SK-N-SH (cell line): ENCODE results near the gene KBTBD4. TPM values are rescaled to one million over a fixed set of nuclear protein-coding genes. Genes with fewer than 3 reads are reported as not detected.

ENCODE experiments used
- CTCF ChIA-PET: fragments of 300-600, 350-600 bp; formaldehyde crosslinking; extraction: SDS; loops from one replicate; lab custom pipeline; 2021; lab: Yijun Ruan, JAX
- POLR2A ChIA-PET: fragments of 350-600 bp; sonication (Branson Sonifier 250); formaldehyde crosslinking; extraction: SDS; loops from one replicate; lab custom pipeline; 2020; ENCODE audit warnings: antibody characterized with exemption, inconsistent platforms; lab: Yijun Ruan, JAX
- DNase-seq: peaks from one replicate; pipeline ENCODE4 v3.0.0; 2012
- H2AFZ ChIP-seq: fragments of 200-600 bp; sonication (generic); 2 replicates; pipeline ENCODE4 v1.8.1; 2016; ENCODE audit warnings: antibody characterized with exemption, mild to moderate bottlenecking, low read depth
- H3F3A ChIP-seq: fragments of 200-600 bp; sonication (generic); replicated peaks from 2 replicates; pipeline ENCODE3; 2016; ENCODE audit warnings: antibody characterized with exemption, mild to moderate bottlenecking; ENCODE audit not compliant: insufficient read depth
- H3K27ac ChIP-seq, 2 experiments: fragments of 200-500 bp in 1 of 2; fragments of 200-600 bp in 1 of 2; sonication (Bioruptor generic) in 1 of 2; sonication (generic), shearing (Covaris generic) in 1 of 2; 2 replicates each; pipeline versions ENCODE4 v1.5.1 to v1.6.1; 2014 to 2016; ENCODE audit warnings: low read depth in 2 of 2, inconsistent platforms in 1 of 2, low read length in 1 of 2, mild to moderate bottlenecking in 1 of 2, mixed read lengths in 1 of 2
- H3K27me3 ChIP-seq: fragments of 200-600 bp; sonication (generic), shearing (Covaris generic); 2 replicates; pipeline ENCODE4 v1.6.1; 2016; ENCODE audit warnings: mixed run types; ENCODE audit not compliant: insufficient read depth
- H3K36me3 ChIP-seq, 2 experiments: fragments of 200-500 bp in 1 of 2; fragments of 200-600 bp in 1 of 2; sonication (Bioruptor generic) in 1 of 2; sonication (generic) in 1 of 2; replicated peaks in 1 of 2; 2 replicates each; pipeline versions ENCODE3 to v1.5.1; 2014 to 2016; ENCODE audit warnings: low read length in 1 of 2, mild to moderate bottlenecking in 1 of 2; ENCODE audit not compliant: insufficient read depth in 2 of 2, control insufficient read depth in 1 of 2
- H3K4me1 ChIP-seq, 2 experiments: fragments of 200-500 bp in 1 of 2; fragments of 200-600 bp in 1 of 2; sonication (Bioruptor generic) in 1 of 2; sonication (generic), shearing (Covaris generic) in 1 of 2; 2 replicates each; pipeline versions ENCODE4 v1.5.1 to v1.6.1; 2014 to 2016; ENCODE audit warnings: low read depth in 1 of 2, low read length in 1 of 2, mixed run types in 1 of 2; ENCODE audit not compliant: insufficient read depth in 2 of 2, control insufficient read depth in 1 of 2
- H3K4me2 ChIP-seq: fragments of 200-600 bp; sonication (generic), shearing (Covaris generic); 2 replicates; pipeline ENCODE4 v1.6.1; 2017; ENCODE audit warnings: mixed run types
- H3K4me3 ChIP-seq, 2 experiments: fragments of 200-500 bp in 1 of 2; fragments of 200-600 bp in 1 of 2; sonication (Bioruptor generic) in 1 of 2; sonication (generic), shearing (Covaris generic) in 1 of 2; 2 replicates each; pipeline versions ENCODE4 v1.5.1 to v1.8.1; 2014 to 2016; ENCODE audit warnings: low read depth in 2 of 2, inconsistent platforms in 1 of 2, low read length in 1 of 2, mild to moderate bottlenecking in 1 of 2, mixed read lengths in 1 of 2, moderate library complexity in 1 of 2
- H3K79me2 ChIP-seq: fragments of 200-600 bp; sonication (generic); 2 replicates; pipeline ENCODE4 v1.8.1; 2017; ENCODE audit warnings: mild to moderate bottlenecking; ENCODE audit not compliant: insufficient read depth
- H3K9ac ChIP-seq: fragments of 200-600 bp; sonication (generic); 2 replicates; pipeline ENCODE4 v1.6.1; 2017; ENCODE audit warnings: mixed run types
- H3K9me2 ChIP-seq: fragments of 200-600 bp; sonication (generic); 2 replicates; pipeline ENCODE4 v1.6.1; 2017; ENCODE audit warnings: mixed run types
- H3K9me3 ChIP-seq: fragments of 200-600 bp; sonication (generic); 2 replicates; pipeline ENCODE4 v1.6.1; 2017; ENCODE audit warnings: mixed run types, mild to moderate bottlenecking, moderate library complexity
- H4K20me1 ChIP-seq: fragments of 200-600 bp; sonication (generic); 2 replicates; pipeline ENCODE4 v1.6.1; 2017; ENCODE audit warnings: mild to moderate bottlenecking, mixed run types; ENCODE audit not compliant: insufficient read depth
- CHD2 ChIP-seq: fragments of 150-350 bp; IDR thresholded peaks from 2 replicates; pipeline ENCODE4 v1.6.1; 2018; ENCODE audit warnings: low read length; ENCODE audit not compliant: partially characterized antibody
- CTCF ChIP-seq: fragments of 200-600 bp; sonication (generic); IDR thresholded peaks from 2 replicates; pipeline ENCODE4 v1.6.1; 2017; ENCODE audit warnings: antibody characterized with exemption, mild to moderate bottlenecking, moderate library complexity
- FOXJ3 ChIP-seq: sonication (generic); formaldehyde crosslinking; IDR thresholded peaks from 2 replicates; pipeline ENCODE4 v1.5.1; 2020; ENCODE audit warnings: mild to moderate bottlenecking, missing genetic modification reagents
- GATA2 ChIP-seq: sonication (generic); formaldehyde crosslinking; IDR thresholded peaks from 2 replicates; pipeline ENCODE4 v1.5.0; 2020; ENCODE audit warnings: mild to moderate bottlenecking, missing genetic modification reagents
- IRF3 ChIP-seq: fragments of 150-350 bp; IDR thresholded peaks from 2 replicates; pipeline ENCODE4 v1.6.1; 2016; ENCODE audit warnings: mild to moderate bottlenecking, low read depth, low read length
- POLR2AphosphoS5 ChIP-seq: IDR thresholded peaks from 2 replicates; pipeline ENCODE4 v1.6.1; 2012; ENCODE audit warnings: low read depth, low read length
- REST ChIP-seq: IDR thresholded peaks from 2 replicates; pipeline ENCODE4 v1.6.1; 2012; ENCODE audit warnings: mild to moderate bottlenecking, low read depth, low read length, moderate library complexity
- RXRA ChIP-seq: IDR thresholded peaks from 2 replicates; pipeline ENCODE4 v1.4.0; 2012; ENCODE audit warnings: low read depth, mild to moderate bottlenecking, borderline replicate concordance
- SMC3 ChIP-seq: IDR thresholded peaks from 2 replicates; pipeline ENCODE4 v1.6.1; 2012; ENCODE audit warnings: low read depth, low read length, improper control_type of control experiment
- TEAD4 ChIP-seq: IDR thresholded peaks from 2 replicates; pipeline ENCODE4 v1.4.0; 2012; ENCODE audit warnings: mild to moderate bottlenecking, borderline replicate concordance; ENCODE audit not compliant: insufficient read depth
- USF1 ChIP-seq: IDR thresholded peaks from 2 replicates; pipeline ENCODE4 v1.4.0; 2012; ENCODE audit warnings: low read depth, borderline replicate concordance
- WGBS: methylation state at CpG from one replicate; pipeline ENCODE4 v1.1.6; 2017; ENCODE audit warnings: low lambda C conversion rate; 5-methylcytosine and 5-hydroxymethylcytosine counted together
- polyA plus RNA-seq, 3 experiments: library from polyadenylated mRNA; depleted of rRNA; stranded (reverse); fragments of >200 nt; gene quantifications; 2 replicates each; pipeline ENCODE4 v1.2.3, GENCODE V29; 2012

The KBTBD4 gene
- polyA plus RNA-seq, 1 of the 3 experiments (the other 2 are of a cell fraction) = 16.8 TPM

GRCh38 chr11:47571357-47571729 lies 7.4 kb downstream of the KBTBD4 start:
- Histone ChIP-seq H3K4me1 (peaks cover 4 to 10% of the 10 kb centered on the region in 2 experiments; a peak in 3 of 4 replicates), H2AFZ (no peak overlapping the region), H3K27ac (no peak overlapping the region), H3K9ac (no peak overlapping the region), H3K9me3 (no peaks in the 10 kb centered on the region), H3K36me3 (peaks cover 36 to 40% of the 10 kb centered on the region in 2 experiments), H3K27me3 (no peaks in the 10 kb centered on the region), H4K20me1 (peaks cover 4% of the 10 kb centered on the region; the same call in 1 of the 2 replicates)
- CTCF ChIA-PET = no interaction called here
- POLR2A ChIA-PET = no interaction called here
- TF ChIP-seq POLR2AphosphoS5 = no peak
- TF ChIP-seq, all 33 proteins: peak for 0
- Histone ChIP-seq H3F3A (no peaks in the 10 kb centered on the region), H3K4me3 (no peak overlapping the region), H3K4me2 (no peak overlapping the region), H3K9me2 (no peaks in the 10 kb centered on the region), H3K79me2 (peaks cover 80% of the 10 kb centered on the region)
- no peak for DNase-seq
- WGBS = 89% methylated on average over 4 of the region's 4 CpGs

- Histone ChIP-seq H4K20me1 (peaks cover 4% of the 10 kb centered on the region; the same call in 1 of the 2 replicates), H3K27me3 (no peaks in the 10 kb centered on the region), H3K9me3 (no peaks in the 10 kb centered on the region), H2AFZ (no peak overlapping the region), H3K4me2 (no peak overlapping the region), H3K27ac (no peak overlapping the region), H3K36me3 (peaks cover 36 to 37% of the 10 kb centered on the region in 2 experiments), H3K4me3 (no peak overlapping the region), H3F3A (no peaks in the 10 kb centered on the region), H3K4me1 (peaks cover 4 to 10% of the 10 kb centered on the region in 2 experiments; a peak in 3 of 4 replicates), H3K9ac (no peak overlapping the region), H3K9me2 (no peaks in the 10 kb centered on the region), H3K79me2 (peaks cover 81% of the 10 kb centered on the region)
- ChIA-PET POLR2A (no interaction called here), CTCF (no interaction called here)
- no peak for DNase-seq
- 86% methylated on average over 3 of the region's 3 CpGs for WGBS
- TF ChIP-seq CHD2 (no peak), FOXJ3 (CRISPR knock-in tag) (no peak), RXRA (no peak), TEAD4 (no peak), USF1 (no peak), IRF3 (no peak), GATA2 (no peak)
- TF ChIP-seq, all 33 proteins: peak for 0
Observed at GRCh38 chr11:47570651-47571356, 8.0 kb downstream of the KBTBD4 start.

- Histone ChIP-seq H3K4me3 (no peak overlapping the region), H3K27me3 (no peaks in the 10 kb centered on the region), H3K36me3 (peaks cover 25 to 36% of the 10 kb centered on the region in 2 experiments), H3K9me3 (no peaks in the 10 kb centered on the region), H4K20me1 (peaks cover 4% of the 10 kb centered on the region; the same call in 1 of the 2 replicates), H2AFZ (no peak overlapping the region), H3K79me2 (peaks cover 78% of the 10 kb centered on the region), H3K9me2 (no peaks in the 10 kb centered on the region), H3K27ac (no peak overlapping the region), H3K4me1 (peaks cover 7 to 10% of the 10 kb centered on the region in 2 experiments; a peak in 3 of 4 replicates), H3K9ac (no peak overlapping the region), H3F3A (no peaks in the 10 kb centered on the region), H3K4me2 (no peak overlapping the region)
- ChIA-PET CTCF (no interaction called here), POLR2A (interaction anchor here (2.1 kb wide), 1 partner anchor 9 kb away, joined by 4 read pairs; the partner anchor contains the start of genes KBTBD4 and NDUFS3)
- WGBS = 97% methylated on average over 6 of the region's 7 CpGs
- no peak for DNase-seq
- TF ChIP-seq CTCF (no peak), REST (no peak), SMC3 (no peak)
Observed at GRCh38 chr11:47569646-47570045, 9.1 kb downstream of the KBTBD4 start.
